ENCODE measurements around the gene SAMD10. TPM values are rescaled to one million over a fixed set of nuclear protein-coding genes. Genes with fewer than 3 reads are reported as not detected.
"Not testable (repeated sequence)": the region's sequence is repeated elsewhere in the genome, so short reads cannot be mapped to it uniquely, and the experiment has no call there.

SAMD10 gene
- total and polyA plus RNA-seq, 2 experiments from 2014 or later: 20.3 to 36.5 TPM

- no peak for DNase-seq (ENCODE audit: low read depth in 1 of 2, low spot score in 1 of 2)
- Histone ChIP-seq H3K9me3 (ENCODE audit: low read depth) (no peaks in the 10 kb centered on the region), H3K27ac (no peak overlapping the region), H3K4me1 (ENCODE audit: low read depth) (no peaks in the 10 kb centered on the region), H3K27me3 (no peaks in the 10 kb centered on the region), H3K4me3 (no peak overlapping the region), H3K36me3 (peaks cover 48% of the 10 kb centered on the region)
- TF ChIP-seq, protein P1, sequence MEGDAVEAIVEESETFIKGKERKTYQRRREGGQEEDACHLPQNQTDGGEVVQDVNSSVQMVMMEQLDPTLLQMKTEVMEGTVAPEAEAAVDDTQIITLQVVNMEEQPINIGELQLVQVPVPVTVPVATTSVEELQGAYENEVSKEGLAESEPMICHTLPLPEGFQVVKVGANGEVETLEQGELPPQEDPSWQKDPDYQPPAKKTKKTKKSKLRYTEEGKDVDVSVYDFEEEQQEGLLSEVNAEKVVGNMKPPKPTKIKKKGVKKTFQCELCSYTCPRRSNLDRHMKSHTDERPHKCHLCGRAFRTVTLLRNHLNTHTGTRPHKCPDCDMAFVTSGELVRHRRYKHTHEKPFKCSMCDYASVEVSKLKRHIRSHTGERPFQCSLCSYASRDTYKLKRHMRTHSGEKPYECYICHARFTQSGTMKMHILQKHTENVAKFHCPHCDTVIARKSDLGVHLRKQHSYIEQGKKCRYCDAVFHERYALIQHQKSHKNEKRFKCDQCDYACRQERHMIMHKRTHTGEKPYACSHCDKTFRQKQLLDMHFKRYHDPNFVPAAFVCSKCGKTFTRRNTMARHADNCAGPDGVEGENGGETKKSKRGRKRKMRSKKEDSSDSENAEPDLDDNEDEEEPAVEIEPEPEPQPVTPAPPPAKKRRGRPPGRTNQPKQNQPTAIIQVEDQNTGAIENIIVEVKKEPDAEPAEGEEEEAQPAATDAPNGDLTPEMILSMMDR (IDR thresholded peaks at IDR 0.05; ENCODE audit: low read depth, low read length): no peak
These were observed 44.9 kb upstream of the SAMD10 start for GRCh38 chr20:64024141-64024990.

GRCh38 chr20:64023361-64024140, 44.1 kb upstream of the SAMD10 start:
- Histone ChIP-seq H3K27me3 (no peaks in the 10 kb centered on the region), H3K4me3 (no peak overlapping the region), H3K27ac (no peak overlapping the region), H3K9me3 (ENCODE audit: low read depth) (no peaks in the 10 kb centered on the region), H3K36me3 (peaks cover 45% of the 10 kb centered on the region), H3K4me1 (ENCODE audit: low read depth) (no peaks in the 10 kb centered on the region)
- TF ChIP-seq, protein P1 (IDR thresholded peaks at IDR 0.05; ENCODE audit: low read depth, low read length): no peak
- DNase-seq (ENCODE audit: low read depth in 1 of 2, low spot score in 1 of 2): no peak

DNA sequence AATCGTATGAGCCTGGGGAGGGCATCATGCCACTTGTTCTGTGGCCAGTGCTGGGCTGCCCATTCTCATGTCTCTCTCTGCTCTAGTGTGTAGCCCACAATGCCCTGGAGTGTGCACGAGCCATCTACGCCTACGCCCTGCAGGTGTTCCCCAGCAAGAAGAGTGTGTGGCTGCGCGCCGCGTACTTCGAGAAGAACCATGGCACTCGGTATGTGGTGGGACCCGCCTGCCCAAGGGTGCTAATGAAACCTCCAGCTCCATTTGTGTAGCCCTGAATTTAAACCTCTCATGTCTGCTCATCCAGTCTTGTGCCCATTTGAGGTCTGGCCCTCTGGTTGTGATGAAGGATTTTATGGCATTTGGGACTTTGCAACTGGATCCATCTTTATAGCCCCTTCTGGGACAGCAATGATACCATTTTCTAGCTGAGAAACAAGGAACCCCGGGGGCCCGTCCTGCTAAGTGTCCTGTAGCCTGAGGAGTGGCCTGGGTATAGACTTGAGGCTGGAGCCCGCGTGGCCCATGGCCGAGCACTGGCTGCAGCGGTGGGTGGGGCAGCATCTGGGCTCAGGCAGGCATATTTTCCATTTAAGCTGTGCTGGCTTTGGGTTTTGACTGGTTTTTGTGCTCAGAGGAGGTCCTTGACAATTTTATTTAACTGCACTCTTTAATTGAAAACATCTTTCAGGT, 43.4 kb upstream of the SAMD10 start:
- peaks cover 42% of the 10 kb centered on the region for H3K36me3 ChIP-seq
- TF ChIP-seq, protein P1 (IDR thresholded peaks at IDR 0.05; ENCODE audit: low read depth, low read length): no peak
- DNase-seq (ENCODE audit: low read depth in 1 of 2, low spot score in 1 of 2): no peak

GRCh38 chr20:64021124-64021975, 41.9 kb upstream of the SAMD10 start:
- H3K4me1 ChIP-seq (ENCODE audit: low read depth): no peaks in the 10 kb centered on the region
- TF ChIP-seq, protein P1 (IDR thresholded peaks at IDR 0.05; ENCODE audit: low read depth, low read length): no peak
- H3K4me3 ChIP-seq: no peak overlapping the region
- H3K27ac ChIP-seq: no peak overlapping the region
- DNase-seq (ENCODE audit: low read depth in 1 of 2, low spot score in 1 of 2): no peak
- H3K9me3 ChIP-seq (ENCODE audit: low read depth): no peaks in the 10 kb centered on the region
- no peaks in the 10 kb centered on the region for H3K27me3 ChIP-seq
- peaks cover 35% of the 10 kb centered on the region for H3K36me3 ChIP-seq

More for the DNA sequence above, 43.4 kb upstream of the SAMD10 start:
- no peak overlapping the region for H3K4me3 ChIP-seq
- no peaks in the 10 kb centered on the region for H3K9me3 ChIP-seq (ENCODE audit: low read depth)
- H3K27me3 ChIP-seq: no peaks in the 10 kb centered on the region
- H3K4me1 ChIP-seq (ENCODE audit: low read depth): no peaks in the 10 kb centered on the region
- no peak overlapping the region for H3K27ac ChIP-seq

- Histone ChIP-seq H3K36me3 (peaks cover 31% of the 10 kb centered on the region), H3K27ac (no peak overlapping the region), H3K4me3 (no peak overlapping the region), H3K27me3 (no peaks in the 10 kb centered on the region), H3K9me3 (ENCODE audit: low read depth) (no peaks in the 10 kb centered on the region), H3K4me1 (ENCODE audit: low read depth) (no peaks in the 10 kb centered on the region)
- DNase-seq (ENCODE audit: low read depth in 1 of 2, low spot score in 1 of 2): no peak
- TF ChIP-seq, protein P1 (IDR thresholded peaks at IDR 0.05; ENCODE audit: low read depth, low read length): no peak
These were observed 36.2 kb upstream of the SAMD10 start for GRCh38 chr20:64015635-64016034.

DNA sequence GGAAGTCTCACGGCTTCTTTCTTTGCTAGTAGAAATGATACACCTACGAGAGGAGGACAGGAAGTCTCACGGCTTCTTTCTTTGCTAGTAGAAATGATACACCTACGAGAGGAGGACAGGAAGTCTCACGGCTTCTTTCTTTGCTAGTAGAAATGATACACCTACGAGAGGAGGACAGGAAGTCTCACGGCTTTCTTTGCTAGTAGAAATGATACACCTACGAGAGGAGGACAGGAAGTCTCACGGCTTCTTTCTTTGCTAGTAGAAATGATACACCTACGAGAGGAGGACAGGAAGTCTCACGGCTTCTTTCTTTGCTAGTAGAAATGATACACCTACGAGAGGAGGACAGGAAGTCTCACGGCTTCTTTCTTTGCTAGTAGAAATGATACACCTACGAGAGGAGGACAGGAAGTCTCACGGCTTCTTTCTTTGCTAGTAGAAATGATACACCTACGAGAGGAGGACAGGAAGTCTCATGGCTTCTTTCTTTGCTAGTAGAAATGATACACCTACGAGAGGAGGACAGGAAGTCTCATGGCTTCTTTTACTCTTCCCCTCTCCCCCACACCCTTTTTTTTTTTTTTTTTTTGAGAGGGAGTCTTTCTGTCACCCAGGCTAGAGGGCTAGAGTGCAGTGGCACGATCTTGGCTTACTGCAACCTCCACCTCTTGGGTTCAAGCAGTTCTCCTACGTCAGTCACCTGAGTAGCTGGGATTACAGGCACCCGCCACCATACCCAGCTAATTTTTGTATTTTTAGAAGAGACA, 33.1 kb upstream of the SAMD10 start:
- H3K9me3 ChIP-seq (ENCODE audit: low read depth); H3K4me1 ChIP-seq (ENCODE audit: low read depth); H3K27ac ChIP-seq; H3K27me3 ChIP-seq; H3K4me3 ChIP-seq; DNase-seq (ENCODE audit: low read depth in 1 of 2, low spot score in 1 of 2): not testable (repeated sequence)
- H3K36me3 ChIP-seq: peaks cover 33% of the 10 kb centered on the region

Data from cardiac muscle cell (in vitro differentiated cells and primary cell).